GM20000 (cell line): ENCODE results near the gene VPS35.

Experiments
- DNase-seq: peaks from one replicate; pipeline ENCODE4 v3.0.0; 2012; ENCODE audit warnings: low spot score
- CTCF ChIP-seq: IDR thresholded peaks from 2 replicates; pipeline ENCODE4 v1.5.1; 2012; ENCODE audit warnings: mild to moderate bottlenecking, control low read depth; ENCODE audit errors: extremely low read depth, missing control alignments

The VPS35 gene

GRCh38 chr16:46730801-46731690 is 42.1 kb upstream of the VPS35 start:
- no peak for TF ChIP-seq CTCF
- DNase-seq = no peak

DNA sequence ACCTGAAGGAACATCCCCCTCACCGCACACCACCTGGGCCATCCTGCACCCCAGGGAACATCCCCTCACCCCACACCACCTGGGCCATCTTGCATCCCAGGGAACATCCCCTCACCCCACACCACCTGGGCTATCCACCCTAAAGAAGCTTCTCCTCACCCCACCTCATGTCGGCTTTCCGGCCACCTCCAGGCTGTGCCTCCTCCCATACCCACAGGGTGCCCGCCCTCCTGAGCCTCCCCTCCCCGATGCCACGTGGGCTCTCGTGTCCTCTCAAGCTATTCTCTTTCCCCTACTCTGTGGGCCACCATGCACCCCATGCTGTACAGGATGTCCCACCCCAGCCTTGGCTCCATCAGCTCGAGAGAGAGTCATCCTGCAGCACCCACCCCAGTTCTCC is 41.1 kb upstream of the VPS35 start:
- no peak for DNase-seq

GRCh38 chr16:46729326-46729995 is 40.5 kb upstream of the VPS35 start:
- TF ChIP-seq CTCF = no peak
- no peak for DNase-seq

More for the DNA sequence above, 41.1 kb upstream of the VPS35 start:
- no peak for TF ChIP-seq CTCF

DNA sequence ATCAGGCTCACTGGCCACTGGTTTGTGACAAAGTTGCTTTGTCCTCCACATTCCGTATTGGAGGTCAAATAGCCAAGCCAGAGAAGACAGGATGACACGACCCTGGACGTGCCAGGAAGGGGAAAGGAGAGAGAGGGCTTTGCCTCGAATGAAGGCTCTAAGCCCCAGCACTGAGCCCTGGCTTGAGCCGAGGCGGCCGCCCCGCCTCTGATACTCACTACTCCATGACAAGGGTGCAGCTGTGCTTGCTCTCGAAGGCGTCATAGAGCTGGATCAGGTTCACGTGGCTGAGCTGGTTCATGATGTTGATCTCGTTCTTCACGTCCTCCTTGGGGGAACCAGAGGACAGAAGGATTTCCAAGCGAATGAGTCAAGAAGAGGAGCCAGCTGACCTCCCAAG is 39.8 kb upstream of the VPS35 start:
- DNase-seq = no peak
- no peak for TF ChIP-seq CTCF

DNA sequence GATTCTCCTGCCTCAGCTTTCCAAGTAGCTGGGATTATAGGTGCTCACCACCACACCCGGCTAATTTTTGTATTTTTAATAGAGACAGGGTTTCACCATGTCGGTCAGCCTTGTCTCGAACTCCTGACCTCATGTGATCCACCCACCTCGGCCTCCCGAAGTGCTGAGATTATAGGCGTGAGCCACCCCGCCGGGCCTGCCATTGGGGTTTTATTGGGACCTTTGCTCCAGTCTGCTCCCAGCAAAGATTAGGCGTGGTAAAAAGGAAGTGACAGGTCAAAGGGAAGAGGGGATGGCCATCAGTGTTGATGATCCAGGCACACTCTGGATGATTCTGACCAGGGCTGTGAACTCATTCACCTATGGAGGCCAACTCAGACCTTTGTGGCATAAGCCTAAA is 38.7 kb upstream of the VPS35 start:
- DNase-seq = no peak
- TF ChIP-seq CTCF = no peak

GRCh38 chr16:46727184-46727583 is 38.2 kb upstream of the VPS35 start:
- no peak for DNase-seq
- TF ChIP-seq CTCF = no peak

- no peak for TF ChIP-seq CTCF
- DNase-seq = no peak
Observed at GRCh38 chr16:46721885-46722284, 32.9 kb upstream of the VPS35 start.
